Skeletal muscle tissue (tissue), 4 donors: Measurements from ENCODE around the gene ZNF718. TPM values are rescaled to one million over a fixed set of nuclear protein-coding genes. Genes with fewer than 3 reads are reported as not detected.
A peak's percentile ranks its signal among the peaks of the same experiment; 100 is the strongest.
"Not testable (repeated sequence)": the region's sequence is repeated elsewhere in the genome, so short reads cannot be mapped to it uniquely, and the experiment has no call there.

Experiments used
- H3K27ac ChIP-seq: one replicate; pipeline ENCODE4 v1.7.0; 2013; ENCODE audit warnings: mild to moderate bottlenecking, low read depth, low read length, inconsistent platforms
- H3K27me3 ChIP-seq, 3 donors: one replicate each; pipeline ENCODE4 v1.7.0; 2013; ENCODE audit warnings: low read length in 3 of 3; ENCODE audit not compliant: control insufficient read depth in 3 of 3, insufficient read depth in 3 of 3
- H3K36me3 ChIP-seq, 3 donors: one replicate each; pipeline ENCODE4 v1.7.0; 2013; ENCODE audit warnings: low read length in 3 of 3; ENCODE audit not compliant: control insufficient read depth in 3 of 3, insufficient read depth in 3 of 3
- H3K4me1 ChIP-seq, 3 donors: one replicate each; pipeline ENCODE4 v1.7.0; 2013; ENCODE audit warnings: low read length in 3 of 3, mild to moderate bottlenecking in 3 of 3; ENCODE audit not compliant: control insufficient read depth in 3 of 3, insufficient read depth in 3 of 3
- H3K4me3 ChIP-seq, 3 donors: one replicate each; pipeline ENCODE4 v1.7.0; 2013; ENCODE audit warnings: low read length in 3 of 3
- H3K9ac ChIP-seq, 3 donors: one replicate each; pipeline ENCODE4 v1.7.0; 2013; ENCODE audit warnings: low read length in 3 of 3, mild to moderate bottlenecking in 3 of 3, moderate library complexity in 2 of 3, low read depth in 1 of 3
- H3K9me3 ChIP-seq, 3 donors: one replicate each; pipeline ENCODE4 v1.7.0; 2013; ENCODE audit warnings: low read length in 3 of 3; ENCODE audit not compliant: control insufficient read depth in 3 of 3
- total RNA-seq: library from RNA; depleted of rRNA; stranded (reverse); fragments of >200 nt; gene quantifications from one replicate; pipeline ENCODE4 v1.2.3, GENCODE V29; 2014
- donor health status: Osteomylitis.

ZNF718 gene
- total RNA-seq, 1 donor from 2014 or later: 5.2 TPM

GRCh38 chr4:195159-195558 lies 70.9 kb downstream of the ZNF718 start:
- not testable (repeated sequence) for H3K4me3 ChIP-seq, H3K9ac ChIP-seq, H3K27ac ChIP-seq, H3K27me3 ChIP-seq, H3K4me1 ChIP-seq, H3K36me3 ChIP-seq, H3K9me3 ChIP-seq

- H3K9ac ChIP-seq: no peak overlapping the region
- H3K4me3 ChIP-seq: no peak overlapping the region
- no peaks in the 10 kb centered on the region for H3K4me1 ChIP-seq
- peaks cover 5 to 8% (median 5%) of the 10 kb centered on the region in 3 donors for H3K9me3 ChIP-seq
- no peaks in the 10 kb centered on the region for H3K27me3 ChIP-seq
- H3K27ac ChIP-seq: no peak overlapping the region
- H3K36me3 ChIP-seq: peaks cover 0 to 6% (median 5%) of the 10 kb centered on the region in 3 donors
Measured at GRCh38 chr4:200936-201335, 76.6 kb downstream of the ZNF718 start.

GRCh38 chr4:202822-203221 lies 78.5 kb downstream of the ZNF718 start:
- peaks cover 5 to 11% (median 11%) of the 10 kb centered on the region in 3 donors for H3K9me3 ChIP-seq

GRCh38 chr4:205097-205756 lies 80.9 kb downstream of the ZNF718 start:
- Histone ChIP-seq H3K9ac (no peak overlapping the region), H3K27me3 (no peaks in the 10 kb centered on the region), H3K4me3 (no peak overlapping the region), H3K4me1 (no peaks in the 10 kb centered on the region), H3K27ac (no peak overlapping the region), H3K9me3 (peaks cover 5 to 11% (median 11%) of the 10 kb centered on the region in 3 donors), H3K36me3 (peaks cover 0 to 6% (median 5%) of the 10 kb centered on the region in 3 donors)

More at GRCh38 chr4:202822-203221, 78.5 kb downstream of the ZNF718 start:
- H3K27ac ChIP-seq, H3K27me3 ChIP-seq, H3K4me1 ChIP-seq, H3K4me3 ChIP-seq, H3K36me3 ChIP-seq, H3K9ac ChIP-seq: not testable (repeated sequence)

- H3K4me1 ChIP-seq: no peaks in the 10 kb centered on the region
- H3K27ac ChIP-seq: no peak overlapping the region
- no peaks in the 10 kb centered on the region for H3K27me3 ChIP-seq
- peak overlapping the region in 1 of 3 donors; percentile 6 for H3K4me3 ChIP-seq
- H3K9ac ChIP-seq: no peak overlapping the region
- H3K36me3 ChIP-seq: peaks cover 0 to 6% (median 5%) of the 10 kb centered on the region in 3 donors
- peaks cover 5 to 11% (median 11%) of the 10 kb centered on the region in 3 donors for H3K9me3 ChIP-seq
Measured at GRCh38 chr4:206054-206453, 81.8 kb downstream of the ZNF718 start.

DNA sequence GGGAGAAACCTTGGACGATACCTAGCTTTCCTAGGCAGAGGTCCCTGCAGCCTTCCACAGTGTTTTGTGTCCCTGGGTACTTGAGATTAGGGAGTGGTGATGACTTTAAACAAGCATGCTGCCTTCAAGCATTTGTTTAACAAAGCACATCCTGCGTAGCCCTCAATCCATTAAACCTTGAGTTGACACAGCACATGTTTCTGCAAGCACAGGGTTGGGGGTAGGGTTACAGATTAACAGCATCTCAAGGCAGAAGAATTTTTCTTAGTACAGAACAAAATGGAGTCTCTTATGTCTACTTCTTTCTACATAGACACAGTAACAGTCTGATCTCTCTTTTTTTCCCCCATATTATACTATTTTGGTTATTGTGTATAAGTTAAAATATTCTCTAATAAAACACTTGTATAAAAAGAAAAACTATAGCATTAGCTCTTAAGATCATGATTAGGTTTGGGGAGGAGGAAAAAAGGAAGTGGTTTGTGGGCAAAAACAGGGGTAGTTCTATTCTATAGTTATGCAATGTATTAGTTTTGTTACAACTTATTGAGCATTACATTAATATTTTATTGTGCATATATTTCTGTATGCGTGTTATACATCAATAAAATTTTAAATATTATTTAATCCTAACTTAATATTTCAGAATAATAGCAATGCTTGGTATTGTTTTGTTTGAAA lies 84.3 kb downstream of the ZNF718 start:
- not testable (repeated sequence) for H3K27ac ChIP-seq, H3K9me3 ChIP-seq, H3K27me3 ChIP-seq, H3K4me3 ChIP-seq, H3K36me3 ChIP-seq, H3K4me1 ChIP-seq, H3K9ac ChIP-seq

GRCh38 chr4:211033-211511 lies 86.8 kb downstream of the ZNF718 start:
- H3K27ac ChIP-seq: no peak overlapping the region
- H3K9ac ChIP-seq: no peak overlapping the region
- peaks cover 0 to 4% (median 1%) of the 10 kb centered on the region in 3 donors for H3K9me3 ChIP-seq
- peaks cover 0 to 5% (median 0%) of the 10 kb centered on the region in 3 donors for H3K4me1 ChIP-seq
- peaks cover 0 to 5% (median 0%) of the 10 kb centered on the region in 3 donors for H3K27me3 ChIP-seq
- no peaks in the 10 kb centered on the region for H3K36me3 ChIP-seq
- H3K4me3 ChIP-seq: no peak overlapping the region

GRCh38 chr4:212438-213188 lies 88.3 kb downstream of the ZNF718 start:
- peak overlapping the region; percentile 62 to 70 (median 68) for H3K9ac ChIP-seq
- no peaks in the 10 kb centered on the region for H3K9me3 ChIP-seq
- H3K4me1 ChIP-seq: peaks cover 0 to 5% (median 0%) of the 10 kb centered on the region in 3 donors
- peaks cover 0 to 5% (median 0%) of the 10 kb centered on the region in 3 donors for H3K27me3 ChIP-seq
- H3K27ac ChIP-seq: peak overlapping the region; percentile 56
- peak overlapping the region; percentile 62 to 74 (median 70) for H3K4me3 ChIP-seq
- no peaks in the 10 kb centered on the region for H3K36me3 ChIP-seq

GRCh38 chr4:213189-213535 lies 88.9 kb downstream of the ZNF718 start:
- not testable (repeated sequence) for H3K27ac ChIP-seq, H3K36me3 ChIP-seq, H3K9me3 ChIP-seq, H3K27me3 ChIP-seq, H3K4me1 ChIP-seq
- peak overlapping the region; percentile 61 to 70 (median 62) for H3K4me3 ChIP-seq
- H3K9ac ChIP-seq: peak overlapping the region; percentile 62 to 70 (median 68)
